NCI-H345 (cell line): ENCODE results near the gene SPDEF.

Source experiments
- DNase-seq: peaks from one replicate; lab custom pipeline; 2025; lab: John Stamatoyannopoulos, UW

Gene SPDEF

DNA sequence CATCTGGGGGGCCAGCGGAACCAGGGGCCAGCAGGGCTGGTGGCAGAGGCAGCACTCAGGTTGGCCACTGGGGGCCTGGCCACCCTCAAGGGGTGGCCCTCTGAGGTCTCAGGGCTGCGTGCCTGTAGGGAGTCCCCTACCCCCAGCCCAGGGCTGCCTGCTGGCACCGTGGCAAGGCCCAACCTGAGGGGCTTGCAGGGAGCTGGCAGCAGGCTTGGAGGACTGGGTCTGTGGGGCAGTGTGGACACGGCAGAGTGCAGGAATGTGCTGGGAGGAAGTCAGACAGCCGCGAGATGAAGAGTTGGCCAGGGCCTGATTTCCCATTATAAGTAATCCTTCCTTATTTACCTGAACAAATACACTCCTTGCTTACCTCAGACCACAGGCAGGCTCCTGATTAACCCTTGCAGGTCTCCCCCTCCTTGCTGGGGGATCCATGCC is at the start of gene SPDEF:
SPDEF (minus strand) TSS at position 299 of the 441 bp plus-strand sequence. CDS start 11,874 bp downstream, outside the sequence.
- no peak for DNase-seq

DNA sequence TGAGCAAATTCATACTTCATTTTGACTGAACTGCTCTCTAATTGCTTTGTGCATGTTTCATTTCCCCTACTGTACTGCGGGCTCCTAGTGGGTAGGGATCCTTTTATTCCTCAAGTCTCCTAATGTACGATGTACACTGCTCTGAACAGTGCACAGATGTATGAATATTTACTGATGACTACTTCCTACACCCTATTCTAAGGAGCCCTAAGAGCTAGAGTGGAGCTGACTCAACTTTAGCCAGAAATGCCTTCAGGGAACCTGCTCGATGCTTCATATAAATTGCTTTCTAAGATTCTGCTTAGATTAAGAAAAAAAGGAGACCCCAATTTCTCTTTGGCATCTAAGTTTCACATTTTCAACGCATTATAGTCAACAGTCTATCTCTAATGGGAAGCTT is 47.6 kb upstream of the SPDEF start:
- no peak for DNase-seq

- DNase-seq, result peak; percentile 93
Measured at GRCh38 chr6:34602318-34603111, 46.4 kb upstream of the SPDEF start.

- DNase-seq, result peak; percentile 91
Measured at GRCh38 chr6:34601706-34602105, 45.6 kb upstream of the SPDEF start.

GRCh38 chr6:34600796-34601195 is 44.7 kb upstream of the SPDEF start:
- DNase-seq, result no peak

DNA sequence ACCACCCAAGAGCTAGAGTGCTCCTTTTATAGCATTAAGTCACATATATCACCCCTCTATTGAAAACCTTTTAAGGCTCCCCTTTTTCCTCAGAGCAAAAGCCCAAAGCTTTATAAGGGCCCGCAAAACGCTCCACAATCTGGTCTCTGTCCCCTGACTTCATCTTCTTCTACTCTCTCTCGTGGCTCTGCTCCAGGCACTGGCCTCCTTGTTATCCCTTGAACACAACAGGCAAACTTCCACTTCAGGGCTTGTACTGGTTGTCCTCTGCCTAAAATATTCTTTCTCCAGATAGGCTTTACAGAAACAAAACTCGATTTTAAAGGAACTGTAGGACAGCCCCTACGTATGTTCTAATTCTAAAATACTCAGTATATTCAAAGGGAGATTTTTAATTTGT is 44.0 kb upstream of the SPDEF start:
- DNase-seq, result no peak

- no peak for DNase-seq
Measured at GRCh38 chr6:34598712-34599111, 42.6 kb upstream of the SPDEF start.

DNA sequence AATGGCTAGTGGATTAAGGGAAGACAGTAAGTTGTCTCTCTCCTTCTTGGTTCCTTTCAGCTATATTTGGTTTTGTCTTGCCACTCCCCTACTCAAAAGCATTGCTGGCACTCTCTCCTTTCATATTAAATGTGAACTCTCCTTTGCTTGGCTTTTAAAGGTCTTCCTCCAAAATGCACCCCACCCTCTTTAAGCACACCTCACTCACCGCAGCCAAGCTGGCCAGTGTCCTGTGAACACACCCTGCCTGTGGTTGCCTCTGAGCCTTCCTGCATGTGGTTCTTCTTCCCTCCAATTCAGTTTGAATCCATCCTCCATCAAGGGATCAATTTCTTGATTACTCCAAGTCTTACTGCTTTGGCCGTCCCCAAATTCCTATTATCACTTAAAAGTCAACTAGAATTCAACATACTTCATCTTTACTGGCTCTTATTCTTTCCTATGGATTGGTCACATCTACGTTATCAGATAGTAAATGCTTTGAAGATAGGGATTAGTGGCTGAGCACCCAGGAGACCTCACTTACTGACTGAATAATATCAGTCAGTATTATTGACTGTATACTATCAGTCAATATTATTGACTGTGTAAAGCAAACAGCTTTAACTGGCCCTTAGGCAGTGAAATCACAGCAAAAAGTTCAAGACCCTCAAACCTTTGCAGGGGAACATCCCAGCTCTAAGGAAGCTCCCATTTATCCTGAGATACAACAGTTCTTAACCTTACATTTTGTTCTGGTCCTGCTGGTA is 41.6 kb upstream of the SPDEF start:
- no peak for DNase-seq

GRCh38 chr6:34596798-34597197 is 40.7 kb upstream of the SPDEF start:
- no peak for DNase-seq

- DNase-seq, result no peak
Measured at GRCh38 chr6:34595332-34596184, 39.4 kb upstream of the SPDEF start.

GRCh38 chr6:34593701-34594100 is 37.6 kb upstream of the SPDEF start:
- DNase-seq, result no peak

GRCh38 chr6:34592208-34592952 is 36.3 kb upstream of the SPDEF start:
- DNase-seq, result no peak

DNA sequence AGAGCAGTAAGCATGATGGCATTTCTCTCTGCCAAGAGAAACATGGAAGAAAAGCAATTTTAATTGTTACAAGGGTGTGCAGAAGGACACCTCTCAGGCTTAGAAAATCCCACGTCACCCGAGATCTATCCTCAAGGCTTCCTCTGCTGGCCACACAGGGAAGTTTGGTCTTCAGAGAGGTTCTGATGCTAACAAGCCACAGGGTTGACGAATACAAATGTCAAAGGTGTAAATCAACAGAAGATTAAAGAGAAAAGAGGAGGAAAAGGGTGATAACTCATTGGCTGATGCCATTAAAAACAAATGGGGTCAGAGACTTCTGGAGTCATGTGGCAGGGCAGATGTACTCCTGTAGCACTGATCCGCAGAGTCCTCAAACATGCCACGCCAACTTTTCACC is 33.6 kb upstream of the SPDEF start:
- no peak for DNase-seq

DNA sequence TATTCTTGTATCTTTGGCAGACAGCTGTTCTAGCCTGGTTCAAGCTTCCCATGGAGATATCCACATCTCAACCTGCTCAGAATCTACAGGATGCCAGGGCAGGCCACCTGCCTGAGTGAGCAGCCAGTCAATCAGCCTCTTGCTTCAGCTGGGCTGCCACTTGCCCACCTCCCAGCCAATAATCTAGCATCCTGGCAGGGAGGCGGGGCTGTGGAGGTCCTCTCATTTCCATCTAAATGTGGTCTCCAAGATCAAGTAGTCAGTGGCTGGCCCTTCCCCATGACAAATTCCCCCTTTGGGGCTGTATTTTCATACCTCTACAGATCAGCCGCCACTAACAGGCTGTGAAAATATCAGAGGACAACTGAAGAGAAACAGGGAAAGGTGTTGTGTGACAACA is 33.0 kb upstream of the SPDEF start:
- DNase-seq, result no peak

- no peak for DNase-seq
Measured at GRCh38 chr6:34587851-34588250, 31.7 kb upstream of the SPDEF start.

DNA sequence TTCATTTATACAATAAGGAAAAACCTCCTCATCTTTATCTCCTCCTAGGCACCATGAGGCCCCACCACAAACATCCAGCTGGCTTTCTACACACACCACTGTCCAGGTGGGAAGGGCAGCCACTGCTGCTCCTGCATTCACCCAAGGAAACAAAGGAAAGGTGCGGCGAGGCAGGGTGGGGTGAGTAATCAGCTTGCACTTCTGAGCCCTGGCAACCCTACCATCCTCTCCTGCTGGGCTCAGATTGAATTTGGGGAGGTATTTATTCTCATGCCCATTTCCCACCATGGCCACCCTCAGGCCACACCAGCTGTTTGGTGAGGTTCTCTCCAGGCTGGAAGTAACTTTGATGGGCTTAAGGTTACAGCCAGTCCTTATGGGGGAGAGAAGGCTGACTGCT is 31.2 kb upstream of the SPDEF start:
- peak; percentile 45 for DNase-seq

DNA sequence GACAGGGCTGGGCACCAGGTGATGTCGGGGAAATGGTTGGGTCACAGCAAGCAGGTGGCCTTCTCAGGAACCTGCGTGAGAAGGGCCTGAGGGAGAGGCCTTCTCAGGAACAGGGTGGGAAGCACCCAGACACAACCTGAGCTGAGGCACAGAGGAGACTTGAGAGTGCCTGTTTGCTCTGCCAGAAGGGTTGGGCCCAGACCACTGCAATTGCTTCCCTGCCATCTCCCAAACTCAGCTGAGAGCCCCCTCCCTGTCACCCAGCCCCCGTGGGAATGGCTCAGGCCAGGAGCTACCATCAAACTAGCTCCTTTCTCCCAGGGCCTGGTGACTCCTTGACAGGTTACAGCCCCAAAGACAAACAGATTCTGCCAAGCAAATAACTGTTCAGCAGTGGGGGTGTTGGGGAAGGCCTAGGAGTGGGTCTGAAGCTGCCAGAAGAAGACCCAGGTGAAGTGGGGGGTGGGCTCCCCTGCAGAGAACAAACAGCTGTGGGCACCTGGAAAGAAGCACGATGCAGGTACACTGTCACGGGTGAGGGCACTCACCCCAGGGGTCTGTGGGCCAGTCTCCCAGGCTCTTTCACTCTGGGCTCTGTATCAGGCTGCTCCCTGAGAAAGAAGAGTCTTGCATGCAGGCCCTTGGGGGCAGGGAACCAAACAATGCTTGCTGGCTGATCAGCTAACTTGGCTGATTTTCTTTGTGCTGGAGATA is 30.4 kb upstream of the SPDEF start:
- DNase-seq, result peak; percentile 17

- DNase-seq, result no peak
Measured at GRCh38 chr6:34585512-34586061, 29.5 kb upstream of the SPDEF start.

- DNase-seq, result no peak
Measured at GRCh38 chr6:34585108-34585507, 29.0 kb upstream of the SPDEF start.

DNA sequence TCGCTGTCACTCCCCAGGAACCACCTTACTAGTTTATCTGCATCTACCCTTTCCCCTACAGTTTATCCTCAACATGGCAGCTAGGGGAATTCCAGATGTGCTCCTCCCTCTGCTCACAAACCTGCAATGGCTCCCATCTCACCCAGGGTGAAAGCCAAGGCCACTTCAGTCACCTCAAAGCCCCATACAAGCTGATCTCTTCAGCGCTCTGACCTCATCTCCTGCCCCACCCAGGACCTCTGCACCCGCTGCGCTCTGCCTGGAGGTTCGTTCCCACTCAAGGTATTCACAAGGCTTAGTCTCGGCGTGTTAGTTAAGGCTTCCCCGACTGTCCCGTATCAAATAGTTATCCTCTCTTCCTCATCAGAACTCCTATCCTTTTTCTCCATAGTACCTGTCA is 28.6 kb upstream of the SPDEF start:
- no peak for DNase-seq
